Uterus (tissue), 4 donors: ENCODE data around the gene TOX3. TPM values are rescaled to one million over a fixed set of nuclear protein-coding genes. Genes with fewer than 3 reads are reported as not detected.

Experiments
- DNase-seq, 2 donors: peaks; one replicate each; pipeline ENCODE4 v3.0.0-alpha.2; 2019 to 2020
- H3K27ac ChIP-seq, 2 donors: fragments of 200-600 bp; sonication (generic); 1 replicate in 1 of 2; 2 replicates in 1 of 2; pipeline ENCODE4 v1.5.1; 2016 to 2018
- H3K27me3 ChIP-seq, 2 donors: fragments of 200-600 bp; sonication (generic); one replicate each; pipeline ENCODE4 v1.5.1; 2018 to 2019; ENCODE audit warnings: control low read depth in 1 of 2
- H3K36me3 ChIP-seq, 2 donors: fragments of 200-600 bp; sonication (generic); one replicate each; pipeline ENCODE4 v1.5.1; 2019; ENCODE audit warnings: control low read depth in 1 of 2
- H3K4me1 ChIP-seq, 2 donors: fragments of 200-600 bp; sonication (generic); one replicate each; pipeline ENCODE4 v1.5.1; 2018 to 2019; ENCODE audit warnings: control low read depth in 1 of 2
- H3K4me3 ChIP-seq, 2 donors: fragments of 200-600 bp; sonication (generic); 1 replicate in 1 of 2; 2 replicates in 1 of 2; pipeline ENCODE4 v1.5.1; 2018 to 2019; ENCODE audit warnings: mild to moderate bottlenecking in 1 of 2
- H3K9me3 ChIP-seq, 2 donors: fragments of 200-600 bp; sonication (generic); one replicate each; pipeline ENCODE4 v1.5.1; 2019; ENCODE audit warnings: control low read depth in 1 of 2
- POLR2A ChIP-seq, 2 donors: fragments of 450-650 bp; IDR thresholded peaks; one replicate each; pipeline ENCODE4 v1.6.1; 2016; ENCODE audit warnings: antibody characterized with exemption in 2 of 2, mild to moderate bottlenecking in 1 of 2, moderate library complexity in 1 of 2
- intact Hi-C: fragments of 100-400 bp; cut with DNase I; formaldehyde crosslinking; loops from one replicate; pipeline ENCODE4 v1.15.1; 2023; ENCODE audit warnings: low total_unique reads
- total RNA-seq, 4 donors: library from RNA; depleted of rRNA in 3 of 4; stranded (reverse); fragments of >200 nt in 3 of 4; gene quantifications; one replicate each; pipeline versions ENCODE4 v1.1.0 to v1.2.4, GENCODE V29; 2014 to 2023
- TF ChIP-seq, protein P1 (sequence below), 4 experiments: fragments of 200-600 bp in 2 of 4; fragments of 450-650 bp in 2 of 4; sonication (generic) in 2 of 4; IDR thresholded peaks; one replicate each; pipeline ENCODE4 v1.5.1; 2016 to 2019; ENCODE audit warnings: antibody characterized with exemption in 4 of 4, mild to moderate bottlenecking in 2 of 4, moderate library complexity in 1 of 4
- donor health status: DM: yes; HTN: yes; CAD: no.

TOX3 gene
- total RNA-seq, 4 donors from 2014 or later, result 0.55 to 1.2 TPM; not detected in 2

DNA sequence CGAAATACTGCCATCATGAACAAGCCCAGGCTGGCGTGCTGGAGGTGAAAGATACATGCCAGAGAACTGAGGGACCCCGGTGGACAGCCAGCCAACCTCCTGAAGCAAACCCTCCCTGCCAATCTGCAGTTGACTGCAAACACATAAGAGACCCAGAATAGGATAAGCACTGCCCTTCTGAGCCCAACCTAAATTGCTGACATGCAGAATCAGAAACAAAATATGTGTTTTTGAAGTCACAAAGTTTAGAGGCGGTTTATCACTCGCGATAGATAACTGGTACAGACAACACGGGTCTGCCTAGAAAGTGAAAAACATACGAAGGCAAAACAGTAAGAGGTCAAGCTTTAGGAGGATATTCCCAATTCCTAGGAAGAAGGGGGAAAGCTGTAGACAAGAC lies 14.6 kb downstream of the TOX3 start:
- no peak overlapping the region for H3K27ac ChIP-seq
- H3K4me3 ChIP-seq, result no peak overlapping the region
- intact Hi-C loops, result no loop called here
- H3K27me3 ChIP-seq, result no peaks in the 10 kb centered on the region
- TF ChIP-seq, protein P1, sequence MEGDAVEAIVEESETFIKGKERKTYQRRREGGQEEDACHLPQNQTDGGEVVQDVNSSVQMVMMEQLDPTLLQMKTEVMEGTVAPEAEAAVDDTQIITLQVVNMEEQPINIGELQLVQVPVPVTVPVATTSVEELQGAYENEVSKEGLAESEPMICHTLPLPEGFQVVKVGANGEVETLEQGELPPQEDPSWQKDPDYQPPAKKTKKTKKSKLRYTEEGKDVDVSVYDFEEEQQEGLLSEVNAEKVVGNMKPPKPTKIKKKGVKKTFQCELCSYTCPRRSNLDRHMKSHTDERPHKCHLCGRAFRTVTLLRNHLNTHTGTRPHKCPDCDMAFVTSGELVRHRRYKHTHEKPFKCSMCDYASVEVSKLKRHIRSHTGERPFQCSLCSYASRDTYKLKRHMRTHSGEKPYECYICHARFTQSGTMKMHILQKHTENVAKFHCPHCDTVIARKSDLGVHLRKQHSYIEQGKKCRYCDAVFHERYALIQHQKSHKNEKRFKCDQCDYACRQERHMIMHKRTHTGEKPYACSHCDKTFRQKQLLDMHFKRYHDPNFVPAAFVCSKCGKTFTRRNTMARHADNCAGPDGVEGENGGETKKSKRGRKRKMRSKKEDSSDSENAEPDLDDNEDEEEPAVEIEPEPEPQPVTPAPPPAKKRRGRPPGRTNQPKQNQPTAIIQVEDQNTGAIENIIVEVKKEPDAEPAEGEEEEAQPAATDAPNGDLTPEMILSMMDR (IDR thresholded peaks at IDR 0.05), result no peak
- TF ChIP-seq POLR2A (IDR thresholded peaks at IDR 0.05), result no peak
- H3K9me3 ChIP-seq, result no peaks in the 10 kb centered on the region
- no peaks in the 10 kb centered on the region for H3K4me1 ChIP-seq
- DNase-seq, result no peak
- no peaks in the 10 kb centered on the region for H3K36me3 ChIP-seq

DNA sequence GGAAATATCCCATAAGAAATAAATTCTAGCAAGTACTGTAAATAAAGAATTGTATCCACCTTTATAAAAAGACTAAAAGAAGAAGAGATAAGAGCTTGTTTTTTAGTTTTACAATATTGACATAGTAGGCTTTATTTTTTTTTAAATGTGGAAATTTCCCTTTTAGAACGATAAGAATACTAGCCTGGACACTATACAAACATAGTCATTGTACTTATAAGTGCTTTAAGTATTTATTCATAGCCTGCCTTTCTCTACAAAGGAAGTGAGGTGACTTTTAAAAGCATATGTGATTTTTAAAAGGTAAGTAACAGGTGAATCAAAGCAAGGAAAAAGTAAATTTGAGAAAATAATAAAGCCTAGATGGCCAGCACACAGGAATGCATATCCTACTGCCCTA lies 17.7 kb downstream of the TOX3 start:
- H3K36me3 ChIP-seq, result no peaks in the 10 kb centered on the region
- no peak for DNase-seq
- H3K4me3 ChIP-seq, result no peak overlapping the region
- intact Hi-C loops, result no loop called here
- H3K9me3 ChIP-seq, result no peaks in the 10 kb centered on the region
- H3K27me3 ChIP-seq, result no peaks in the 10 kb centered on the region
- TF ChIP-seq, protein P1 (IDR thresholded peaks at IDR 0.05), result no peak
- no peak for TF ChIP-seq POLR2A (IDR thresholded peaks at IDR 0.05)
- no peaks in the 10 kb centered on the region for H3K4me1 ChIP-seq
- no peak overlapping the region for H3K27ac ChIP-seq

DNA sequence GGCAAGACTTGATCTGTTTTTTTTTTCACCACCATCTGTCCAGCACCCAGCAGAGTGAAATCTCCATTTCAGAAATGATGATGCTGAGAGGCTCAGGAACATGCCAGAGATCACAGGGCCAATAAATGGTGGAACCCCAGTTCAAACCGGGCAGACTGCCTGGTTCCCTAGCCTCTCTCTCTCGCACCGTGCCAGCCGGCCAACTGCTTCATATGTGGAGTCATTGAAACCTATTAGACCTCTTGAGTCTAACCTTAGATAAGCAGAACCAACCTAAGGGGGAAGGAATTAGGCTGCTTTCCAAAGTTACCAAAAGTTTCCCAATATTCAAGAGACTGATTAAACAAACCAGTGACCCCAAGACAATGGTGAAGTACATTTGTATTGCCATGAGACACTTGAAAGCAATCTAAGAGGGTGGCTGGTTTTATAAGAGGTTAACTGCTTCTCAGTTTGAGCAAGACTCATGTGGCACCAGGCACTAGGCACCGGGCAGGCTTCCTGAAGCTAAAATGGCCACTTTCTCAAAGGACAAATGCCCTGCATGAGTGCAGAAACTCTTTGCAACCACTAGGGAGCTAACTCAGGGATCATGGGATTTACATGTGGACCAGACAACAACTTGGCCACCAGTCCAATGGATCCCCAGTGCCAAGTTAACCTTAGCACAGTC lies 18.4 kb downstream of the TOX3 start:
- no peaks in the 10 kb centered on the region for H3K27me3 ChIP-seq
- no peaks in the 10 kb centered on the region for H3K36me3 ChIP-seq
- no peak overlapping the region for H3K27ac ChIP-seq
- TF ChIP-seq POLR2A (IDR thresholded peaks at IDR 0.05), result no peak
- H3K4me1 ChIP-seq, result no peaks in the 10 kb centered on the region
- no peak for DNase-seq
- intact Hi-C loops, result no loop called here
- no peak overlapping the region for H3K4me3 ChIP-seq
- H3K9me3 ChIP-seq, result no peaks in the 10 kb centered on the region

DNA sequence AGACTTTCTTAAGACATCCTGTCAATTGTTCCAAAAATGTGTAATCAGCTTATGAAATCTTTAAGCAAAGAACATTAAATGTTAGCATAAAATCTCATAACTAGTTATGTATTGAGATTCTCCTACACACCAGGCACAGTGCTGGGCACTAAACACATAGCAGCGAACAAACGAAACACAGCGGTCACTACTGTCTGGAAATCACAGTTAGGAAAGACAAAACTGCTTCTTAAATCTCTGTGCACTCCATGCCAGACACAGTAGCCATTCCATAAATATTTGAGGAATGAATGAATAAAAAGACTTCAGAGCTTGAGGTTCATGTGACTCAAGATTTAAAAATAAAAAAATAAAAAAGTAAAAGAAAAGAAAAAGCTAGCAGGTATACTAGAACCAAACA lies 20.1 kb downstream of the TOX3 start:
- Histone ChIP-seq H3K27ac (no peak overlapping the region), H3K9me3 (no peaks in the 10 kb centered on the region), H3K4me1 (no peaks in the 10 kb centered on the region), H3K27me3 (no peaks in the 10 kb centered on the region), H3K4me3 (no peak overlapping the region), H3K36me3 (no peaks in the 10 kb centered on the region)
- intact Hi-C loops, result no loop called here
- TF ChIP-seq POLR2A (IDR thresholded peaks at IDR 0.05), result no peak
- TF ChIP-seq, protein P1 (IDR thresholded peaks at IDR 0.05), result no peak
- no peak for DNase-seq

DNA sequence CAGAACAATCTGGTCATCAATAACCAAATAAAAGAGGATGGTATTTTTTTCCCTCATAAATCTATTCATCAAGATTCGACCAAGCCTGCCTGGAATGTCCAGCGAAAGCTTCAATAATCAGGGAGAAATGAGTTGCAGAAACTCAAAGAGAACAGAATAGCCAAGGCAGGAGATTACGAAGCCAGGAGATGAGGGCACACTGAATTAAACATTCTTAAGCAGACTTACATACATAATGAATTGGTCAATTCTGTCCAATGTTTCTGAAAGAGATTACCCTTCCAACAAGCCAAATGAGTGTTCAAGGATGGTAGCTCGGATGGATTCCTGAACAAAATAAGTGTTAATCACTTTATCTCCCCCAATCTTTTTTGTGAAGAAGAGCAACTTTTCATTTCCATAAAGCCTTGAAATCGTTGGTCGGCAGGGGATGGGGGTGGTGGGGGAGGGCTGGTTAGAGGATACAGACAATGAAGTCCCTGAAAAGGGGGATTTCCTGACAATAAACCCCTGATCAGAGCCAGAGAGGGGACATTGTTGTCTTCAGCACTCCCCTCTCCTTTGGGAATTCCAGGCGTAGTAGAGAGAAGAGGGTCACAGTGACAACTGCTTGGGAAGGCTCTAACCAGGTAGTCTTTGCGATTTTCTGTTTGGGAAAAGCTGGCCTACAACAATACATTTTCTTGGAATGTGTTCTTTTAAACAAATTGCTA lies 20.7 kb downstream of the TOX3 start:
- H3K4me1 ChIP-seq, result no peaks in the 10 kb centered on the region
- H3K27ac ChIP-seq, result no peak overlapping the region
- H3K4me3 ChIP-seq, result no peak overlapping the region
- intact Hi-C loops, result no loop called here
- H3K27me3 ChIP-seq, result no peaks in the 10 kb centered on the region
- no peaks in the 10 kb centered on the region for H3K36me3 ChIP-seq
- no peak for DNase-seq
- TF ChIP-seq POLR2A (IDR thresholded peaks at IDR 0.05), result no peak
- TF ChIP-seq, protein P1 (IDR thresholded peaks at IDR 0.05), result no peak
- no peaks in the 10 kb centered on the region for H3K9me3 ChIP-seq
